Measurements from ENCODE around the gene EPHB2.
"Not testable (repeated sequence)": the region's sequence is repeated elsewhere in the genome, so short reads cannot be mapped to it uniquely, and the experiment has no call there.

The EPHB2 gene

DNA sequence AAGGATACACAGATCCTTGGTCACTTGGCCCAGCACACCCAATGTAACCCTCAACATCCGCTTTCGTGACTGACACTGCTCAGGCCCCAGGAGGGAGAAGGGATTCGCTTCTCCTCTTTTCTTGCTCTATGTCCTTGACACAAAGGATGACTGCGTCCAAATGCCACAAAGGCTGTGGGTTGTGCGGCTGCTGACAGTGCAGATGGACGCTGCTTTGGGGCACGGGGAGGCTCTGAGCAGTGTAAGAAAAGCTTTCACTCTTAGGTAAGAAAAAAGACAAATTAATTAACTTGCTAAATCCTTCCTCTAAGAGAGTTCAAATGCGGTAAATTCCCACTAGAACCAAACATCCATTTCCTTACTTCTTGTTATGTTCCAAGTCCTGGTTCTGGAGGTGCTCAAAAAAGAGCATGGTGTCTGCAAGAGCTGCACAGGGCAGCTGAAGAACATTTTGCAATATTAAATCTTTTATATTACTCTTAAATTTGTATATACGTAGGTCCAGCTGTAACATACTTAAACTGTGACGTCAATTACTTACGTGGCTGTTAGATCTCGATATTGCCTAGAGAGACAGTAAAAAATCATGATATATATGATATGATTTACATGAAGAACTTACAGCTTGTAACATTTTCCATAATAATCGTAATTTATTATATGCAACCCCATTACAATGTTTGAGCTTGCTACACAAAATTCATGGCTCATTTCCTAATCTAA, 19.4 kb upstream of the EPHB2 start:
- no peak for DNase-seq (ENCODE audit: low read depth in 2 of 2)

DNA sequence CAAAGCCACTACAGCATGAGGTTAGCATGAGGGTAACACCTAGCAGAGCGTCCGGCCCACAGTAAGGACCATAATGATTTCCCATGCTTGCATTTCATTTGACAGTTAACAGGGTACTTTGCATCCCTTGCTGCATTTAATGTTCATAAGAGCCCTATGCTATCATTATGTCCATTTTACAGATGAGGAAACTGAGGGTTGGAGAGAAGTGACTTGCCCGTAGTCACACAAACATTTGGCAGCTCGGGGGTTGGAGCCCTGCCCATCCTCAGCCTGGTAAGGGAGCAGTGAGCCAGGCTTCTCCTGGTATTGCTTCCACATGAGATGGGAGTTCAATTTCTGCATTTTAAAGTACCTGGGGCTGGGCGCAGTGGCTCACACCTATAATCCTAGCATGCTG, 16.5 kb upstream of the EPHB2 start:
- DNase-seq (ENCODE audit: low read depth in 2 of 2): no peak

DNA sequence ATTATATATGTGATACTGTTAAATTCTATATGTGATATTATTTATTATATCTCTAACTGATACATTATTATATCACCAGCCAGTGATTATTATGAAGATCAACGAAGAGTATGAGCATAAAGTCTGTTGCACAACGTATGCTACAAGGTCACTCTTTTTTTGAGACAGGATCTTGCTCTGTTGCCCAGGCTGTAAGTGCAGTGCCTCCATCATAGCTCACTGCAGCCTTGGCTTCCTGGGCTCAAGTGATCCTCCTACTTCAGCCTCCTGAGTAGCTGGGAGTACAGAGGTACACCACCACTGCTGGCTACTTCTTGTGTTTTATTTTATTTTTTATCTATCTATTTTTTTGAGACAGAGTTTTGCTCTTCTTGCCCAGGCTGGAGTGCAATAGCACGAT, 14.0 kb upstream of the EPHB2 start:
- no peak for DNase-seq (ENCODE audit: low read depth in 2 of 2)

DNA sequence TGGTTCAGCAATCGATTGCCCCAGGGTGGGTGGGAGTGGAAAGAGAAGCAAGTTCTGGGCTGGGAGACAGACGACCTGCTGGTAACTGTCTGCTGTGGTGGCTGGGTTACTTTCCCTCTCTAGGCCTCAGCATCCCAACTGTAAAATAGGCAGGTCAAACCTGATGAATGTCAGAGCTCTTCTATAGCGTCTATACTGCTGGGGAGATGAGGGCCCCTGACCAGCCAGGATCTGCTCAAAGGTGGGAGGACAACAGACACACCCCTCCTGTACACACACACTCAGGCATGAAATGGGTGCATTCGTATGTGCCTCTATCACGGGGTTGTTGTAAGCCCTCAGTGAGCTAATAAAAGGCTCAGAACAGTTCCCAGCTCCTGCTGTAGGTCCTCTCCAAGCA, 12.7 kb upstream of the EPHB2 start:
- no peak for DNase-seq (ENCODE audit: low read depth in 2 of 2)

DNA sequence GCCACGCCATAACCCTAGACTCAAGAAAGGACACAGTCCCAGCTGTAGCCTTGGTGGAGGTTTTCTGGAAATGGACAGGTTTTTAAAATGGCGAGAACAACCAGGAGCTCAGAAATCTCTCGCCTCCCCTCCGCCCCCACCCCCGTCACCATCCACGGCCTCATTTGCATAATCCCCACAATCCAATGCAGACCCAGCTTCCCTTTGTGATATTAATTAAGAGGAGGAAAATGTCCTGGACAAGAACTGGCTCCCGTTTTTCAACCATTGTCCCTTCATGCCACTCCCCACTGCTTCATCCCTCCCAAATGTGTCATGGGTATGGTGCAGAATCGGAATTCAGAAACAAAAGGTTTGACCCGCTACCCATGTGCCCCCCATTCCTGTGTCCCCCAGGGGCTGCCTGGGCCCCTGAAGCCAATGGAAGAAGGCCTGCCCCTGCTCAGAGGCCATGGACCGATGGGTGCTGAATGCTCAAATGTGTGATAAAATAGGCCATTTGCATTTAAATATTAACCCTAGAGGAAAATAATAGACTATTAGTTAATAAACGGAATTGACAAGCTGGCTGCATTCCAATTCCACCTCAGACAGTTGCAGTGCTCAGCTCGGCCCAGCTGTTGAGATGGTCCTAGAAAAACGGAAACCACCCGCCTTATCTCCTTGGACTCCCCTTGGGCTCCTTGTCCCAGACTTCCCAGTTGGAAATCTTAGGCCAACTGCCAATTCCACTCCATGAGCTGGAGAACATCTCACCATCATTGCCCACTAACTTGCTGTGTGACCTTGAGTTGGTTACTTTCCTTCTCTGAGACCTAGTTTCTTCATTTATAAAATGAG, 10.7 kb upstream of the EPHB2 start:
- no peak for DNase-seq (ENCODE audit: low read depth in 2 of 2)

DNA sequence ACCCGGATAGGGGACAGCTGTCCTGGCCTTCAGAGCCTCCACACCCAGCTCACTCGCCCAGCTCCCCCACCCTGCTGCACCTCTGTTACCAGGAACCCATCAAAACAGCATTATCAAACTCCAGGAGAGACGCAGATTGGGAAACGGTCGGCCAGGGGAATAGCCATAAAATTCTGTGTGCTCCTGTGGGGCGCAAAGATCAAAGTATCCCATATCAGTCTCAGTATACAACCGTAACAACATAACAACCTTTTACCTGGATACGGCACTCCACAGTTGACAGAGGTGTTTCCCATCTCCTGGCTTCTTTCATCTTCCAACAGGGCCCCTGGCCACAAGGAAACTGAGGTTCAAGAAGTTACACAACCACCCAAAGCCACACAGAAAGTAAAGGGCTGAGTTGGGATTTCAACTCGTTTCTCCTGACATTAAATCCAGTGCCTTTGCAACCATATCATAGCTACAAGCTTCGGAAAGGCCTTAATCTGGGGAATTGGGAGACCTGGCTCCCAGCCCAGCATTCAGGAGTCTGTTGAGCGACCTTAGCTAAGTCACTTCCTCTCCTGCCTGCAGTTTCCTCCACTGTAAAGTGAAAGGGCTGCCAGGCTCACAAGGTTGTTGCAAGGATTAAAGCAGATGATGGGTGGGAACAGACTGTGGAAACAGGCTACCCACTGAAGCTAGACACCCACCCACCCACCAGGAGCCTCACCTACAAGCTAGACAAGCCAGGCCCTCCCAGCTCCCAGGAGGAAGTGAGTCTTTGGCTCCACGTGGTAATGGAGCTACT, 8.1 kb upstream of the EPHB2 start:
- no peak for DNase-seq (ENCODE audit: low read depth in 2 of 2)

DNA sequence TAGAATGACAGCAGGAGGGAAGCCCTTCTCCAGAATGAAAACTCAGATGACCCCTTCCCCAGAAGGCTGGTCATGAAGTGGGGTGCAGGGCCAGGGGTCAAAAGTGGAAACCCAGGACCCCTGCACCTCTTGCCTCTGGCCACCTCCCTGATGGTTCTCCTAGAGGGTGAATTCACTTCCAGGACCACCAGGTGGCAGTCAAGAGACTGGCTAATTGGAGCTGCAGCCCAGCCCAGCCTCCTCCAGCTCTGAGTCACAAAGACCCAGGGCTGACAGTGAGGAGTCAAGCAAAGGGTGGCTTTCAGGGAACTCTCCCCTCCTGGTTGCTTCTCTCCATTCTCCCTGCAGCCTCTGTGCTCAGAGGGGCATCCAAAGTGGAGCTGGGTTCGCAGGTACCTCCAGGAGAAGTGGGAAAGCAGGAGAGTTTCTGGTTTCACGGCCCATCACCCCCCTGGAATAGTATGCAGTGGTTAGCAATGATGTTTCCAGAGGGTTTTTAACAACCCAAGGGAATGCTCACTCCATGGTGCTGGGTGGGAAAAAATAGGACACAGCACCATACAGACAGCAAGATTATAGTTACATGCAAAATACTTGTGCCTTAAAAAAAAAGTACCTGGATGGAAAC, 6.1 kb upstream of the EPHB2 start:
- peak; percentile 38 to 40 for DNase-seq (ENCODE audit: low read depth in 2 of 2)

DNA sequence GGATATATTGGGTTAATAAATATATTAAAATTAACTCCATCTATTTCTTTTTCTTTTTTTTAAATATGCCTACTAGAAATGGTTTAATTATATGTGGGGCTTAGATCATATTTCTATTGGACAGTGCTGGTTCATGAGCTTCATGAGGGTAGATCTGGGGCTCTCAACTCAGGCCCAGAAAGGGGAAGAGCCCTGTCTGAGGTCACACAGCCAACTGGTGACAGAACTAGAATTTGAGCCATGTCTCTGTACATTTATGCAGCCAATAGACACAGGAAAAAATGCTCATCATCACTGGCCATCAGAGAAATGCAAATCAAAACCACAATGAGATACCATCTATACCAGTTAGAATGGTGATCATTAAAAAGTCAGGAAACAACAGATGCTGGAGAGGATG, 5.1 kb upstream of the EPHB2 start:
- no peak for DNase-seq (ENCODE audit: low read depth in 2 of 2)

DNA sequence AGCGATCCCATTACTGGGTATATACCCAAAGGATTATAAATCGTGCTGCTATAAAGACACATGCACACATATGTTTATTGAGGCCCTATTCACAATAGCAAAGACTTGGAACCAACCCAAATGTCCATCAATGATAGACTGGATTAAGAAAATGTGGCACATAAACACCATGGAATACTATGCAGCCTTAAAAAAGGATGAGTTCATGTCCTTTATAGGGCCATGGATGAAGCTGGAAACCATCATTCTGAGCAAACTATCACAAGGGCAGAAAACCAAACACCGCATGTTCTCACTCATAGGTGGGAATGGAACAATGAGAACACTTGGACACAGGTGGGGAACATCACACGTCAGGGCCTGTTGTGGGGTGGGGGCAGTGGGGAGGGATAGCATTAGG, 4.5 kb upstream of the EPHB2 start:
- DNase-seq (ENCODE audit: low read depth in 2 of 2): not testable (repeated sequence)

DNA sequence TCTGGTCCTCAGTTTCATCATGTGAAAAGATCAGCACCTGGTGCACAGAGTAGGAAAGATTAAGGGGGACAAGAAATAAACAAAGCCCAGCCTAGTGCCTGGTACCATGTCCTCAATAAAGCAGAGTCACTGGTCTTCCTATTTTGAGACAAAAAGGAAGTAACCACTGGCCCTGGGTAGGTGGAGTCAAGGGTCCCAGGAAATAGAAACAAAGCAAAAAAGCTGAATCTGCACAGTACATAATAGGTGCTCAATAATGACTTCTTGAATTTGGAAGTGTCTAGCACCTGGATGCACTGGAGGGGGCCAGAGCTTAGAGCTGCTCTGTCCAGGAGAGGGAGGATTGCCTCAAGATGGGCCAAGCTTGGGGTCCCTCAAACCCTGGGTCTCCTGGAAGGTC, 1.9 kb upstream of the EPHB2 start:
- DNase-seq (ENCODE audit: low read depth in 2 of 2): no peak

DNA sequence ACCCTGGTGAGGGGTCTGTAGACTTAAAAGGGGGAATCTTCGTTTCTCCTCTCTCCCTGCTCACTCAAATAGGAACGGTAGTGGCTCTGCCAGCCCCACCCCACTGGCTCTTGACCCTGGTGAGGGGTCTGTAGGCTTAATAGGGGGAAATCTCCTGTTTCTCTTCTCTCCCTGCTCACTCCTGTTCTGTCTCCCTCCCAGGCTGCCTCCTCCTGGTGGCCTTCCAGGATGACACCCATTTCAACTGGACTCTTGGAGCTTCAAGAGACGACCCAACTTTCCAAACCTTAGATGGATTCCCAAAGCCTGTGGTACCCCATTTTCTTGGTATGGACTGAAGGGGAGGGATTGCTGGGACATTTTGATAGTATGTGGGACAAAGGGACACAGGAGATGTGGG, 1.4 kb upstream of the EPHB2 start:
- no peak for DNase-seq (ENCODE audit: low read depth in 2 of 2)

DNA sequence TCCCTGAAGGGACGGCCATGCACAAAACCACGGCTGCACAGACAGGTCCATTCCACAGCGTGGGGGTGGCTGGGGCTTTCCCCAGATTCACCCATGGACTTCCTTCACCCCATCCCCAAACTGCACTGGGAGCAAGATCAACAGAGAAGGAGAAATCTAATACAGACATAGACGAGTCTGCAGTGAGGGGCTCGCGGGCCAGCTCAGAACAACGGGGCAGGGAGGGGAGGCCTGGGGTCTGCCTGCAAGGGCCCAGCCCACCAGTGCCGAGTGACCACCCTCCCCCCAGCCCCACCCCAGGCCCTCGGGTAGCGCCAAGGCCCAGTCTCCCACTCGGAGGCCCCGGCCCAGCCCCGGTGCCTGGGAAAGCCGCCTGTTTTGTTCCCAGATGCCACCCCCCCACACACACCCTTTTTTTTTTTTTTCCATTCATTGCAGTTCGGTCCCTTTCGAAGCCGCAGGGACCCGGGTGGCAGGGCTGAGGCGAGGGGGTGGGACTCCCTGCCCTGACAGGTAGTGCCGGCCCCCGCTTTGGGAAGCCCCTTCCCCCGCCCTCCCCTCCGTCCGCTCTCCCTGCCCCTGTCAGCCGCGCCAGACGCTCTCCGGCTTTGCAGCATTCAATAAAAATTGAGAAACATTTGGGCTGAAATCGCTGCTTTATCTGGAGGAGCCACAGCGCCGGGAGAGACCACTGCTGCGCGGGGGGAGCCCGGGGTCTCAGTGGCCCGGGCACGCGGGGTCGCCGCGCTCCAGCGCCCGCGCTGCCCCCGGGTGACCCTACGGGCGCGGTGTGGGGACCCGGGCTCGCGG, 543 bp upstream of the EPHB2 start:
- no peak for DNase-seq (ENCODE audit: low read depth in 2 of 2)

DNA sequence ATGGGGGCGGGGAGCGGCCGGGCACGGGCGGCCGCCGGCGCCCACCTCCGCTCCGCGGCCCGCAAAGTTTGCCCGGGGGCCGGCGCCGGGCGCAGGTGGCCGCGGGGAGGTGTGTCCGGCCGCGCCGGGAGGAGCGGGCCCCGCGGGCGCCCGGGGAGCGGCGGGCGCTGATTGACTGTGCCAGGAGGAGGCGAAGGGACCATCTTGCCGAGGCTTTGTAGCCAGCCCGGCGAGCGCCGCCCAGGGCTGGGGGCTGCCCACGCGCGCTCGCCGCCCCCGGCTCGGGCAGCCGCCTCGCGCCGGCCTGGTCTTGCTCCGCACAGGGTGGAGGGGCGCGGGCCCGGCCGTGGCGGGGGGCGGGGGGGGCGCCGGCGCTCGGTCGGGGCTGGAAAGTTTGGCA, 432 bp downstream of the EPHB2 start:
- no peak for DNase-seq (ENCODE audit: low read depth in 2 of 2)

DNA sequence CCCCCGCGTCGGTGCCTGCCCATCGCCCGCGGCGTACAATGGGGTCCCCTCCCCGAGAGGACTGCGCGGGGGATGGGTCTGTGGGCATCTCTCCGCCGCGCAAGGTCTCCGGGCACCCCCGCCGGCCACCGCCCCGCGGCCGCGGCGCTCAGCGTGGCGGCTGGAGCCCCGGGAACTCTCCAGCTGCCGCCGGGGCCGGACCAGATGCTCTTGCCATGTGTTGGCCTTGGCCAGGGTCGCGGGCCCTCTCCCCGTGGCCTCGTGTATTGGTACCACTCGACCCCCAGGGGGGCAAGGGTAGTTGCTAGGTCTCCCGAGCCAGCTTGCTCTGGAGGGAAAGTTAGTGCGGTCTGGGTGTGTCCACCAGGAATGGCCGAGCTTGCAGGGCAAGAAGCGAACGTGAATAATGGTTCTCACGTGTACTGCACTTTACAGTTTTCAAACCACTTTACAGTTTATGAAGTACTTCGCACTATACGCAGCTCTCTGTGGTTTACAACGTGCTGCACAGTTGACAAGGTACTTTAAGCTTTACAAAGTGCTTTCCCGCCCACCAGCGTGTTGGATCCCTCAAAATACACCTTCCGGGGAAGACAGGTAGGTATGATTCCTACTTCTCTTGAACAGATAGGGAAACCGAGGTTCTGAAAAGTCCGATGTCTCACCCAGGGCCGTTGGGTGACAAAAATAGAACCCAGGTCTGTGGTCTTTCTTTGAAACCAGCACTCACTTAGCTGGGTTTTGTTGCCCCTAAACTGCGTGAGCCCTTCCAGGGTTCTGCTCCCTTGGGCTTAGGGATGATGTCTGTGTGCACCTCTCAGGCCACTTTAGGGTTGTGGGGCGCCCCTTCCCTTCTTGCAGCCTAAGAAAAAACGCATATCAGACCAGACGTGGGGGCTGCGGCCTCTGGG, 1.2 kb downstream of the EPHB2 start:
- no peak for DNase-seq (ENCODE audit: low read depth in 2 of 2)

DNA sequence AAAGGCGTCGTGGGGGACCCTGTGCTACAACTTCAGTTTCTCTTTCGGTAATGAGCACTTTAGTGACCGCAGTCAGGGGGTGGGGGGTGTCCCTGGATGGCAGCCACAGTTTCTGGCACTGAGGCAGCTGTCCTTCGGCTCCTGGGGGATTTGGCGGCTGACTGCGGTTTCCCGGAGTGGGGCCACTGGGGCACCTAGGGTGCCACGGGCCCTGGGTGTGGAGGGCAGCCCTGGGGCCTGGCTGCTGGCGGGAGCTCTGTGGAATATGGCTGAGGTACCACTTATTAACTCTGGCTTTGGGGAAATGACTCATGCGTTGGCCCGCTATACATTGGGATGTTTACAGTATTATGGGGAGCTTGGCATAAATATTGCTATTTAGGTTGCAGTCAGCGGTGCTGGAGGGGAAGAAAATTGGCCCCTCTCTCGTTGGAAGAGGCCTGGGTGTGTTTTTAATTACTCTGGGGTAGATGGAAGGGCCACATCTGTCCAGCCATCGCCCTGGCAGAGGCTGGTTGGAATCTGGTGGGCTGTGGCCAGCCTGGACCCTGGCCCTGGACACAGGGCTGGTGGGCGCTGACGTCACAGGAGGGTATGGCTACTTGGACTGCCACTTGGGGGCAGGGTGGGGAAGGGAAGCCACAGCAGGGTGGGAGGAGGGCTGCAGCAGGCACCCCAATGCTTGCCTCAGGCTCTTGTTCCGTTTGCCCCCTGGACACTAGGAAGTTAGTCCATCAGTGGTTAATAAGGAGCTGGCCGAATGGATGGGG, 2.0 kb downstream of the EPHB2 start:
- DNase-seq (ENCODE audit: low read depth in 2 of 2): no peak

DNA sequence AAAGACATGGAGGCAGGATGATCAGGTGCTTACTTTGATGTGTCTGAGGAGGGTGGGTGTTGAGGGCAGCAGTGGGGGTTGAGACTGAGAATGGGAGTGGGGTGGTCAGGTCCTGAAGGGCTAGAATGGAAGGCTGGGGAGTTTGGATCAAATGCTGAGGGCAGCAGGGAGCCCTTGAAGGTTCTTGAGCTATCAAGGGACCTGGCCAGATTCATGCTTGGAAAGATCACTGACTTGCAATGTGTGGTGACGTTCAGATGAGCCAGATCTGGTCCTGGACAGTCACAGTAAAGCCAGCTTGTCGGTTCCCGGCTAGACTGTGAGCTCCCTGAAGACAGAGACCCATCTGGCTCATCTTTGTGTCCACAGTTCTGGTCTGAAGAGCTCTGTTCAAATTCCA, 3.8 kb downstream of the EPHB2 start:
- DNase-seq (ENCODE audit: low read depth in 2 of 2): no peak

DNA sequence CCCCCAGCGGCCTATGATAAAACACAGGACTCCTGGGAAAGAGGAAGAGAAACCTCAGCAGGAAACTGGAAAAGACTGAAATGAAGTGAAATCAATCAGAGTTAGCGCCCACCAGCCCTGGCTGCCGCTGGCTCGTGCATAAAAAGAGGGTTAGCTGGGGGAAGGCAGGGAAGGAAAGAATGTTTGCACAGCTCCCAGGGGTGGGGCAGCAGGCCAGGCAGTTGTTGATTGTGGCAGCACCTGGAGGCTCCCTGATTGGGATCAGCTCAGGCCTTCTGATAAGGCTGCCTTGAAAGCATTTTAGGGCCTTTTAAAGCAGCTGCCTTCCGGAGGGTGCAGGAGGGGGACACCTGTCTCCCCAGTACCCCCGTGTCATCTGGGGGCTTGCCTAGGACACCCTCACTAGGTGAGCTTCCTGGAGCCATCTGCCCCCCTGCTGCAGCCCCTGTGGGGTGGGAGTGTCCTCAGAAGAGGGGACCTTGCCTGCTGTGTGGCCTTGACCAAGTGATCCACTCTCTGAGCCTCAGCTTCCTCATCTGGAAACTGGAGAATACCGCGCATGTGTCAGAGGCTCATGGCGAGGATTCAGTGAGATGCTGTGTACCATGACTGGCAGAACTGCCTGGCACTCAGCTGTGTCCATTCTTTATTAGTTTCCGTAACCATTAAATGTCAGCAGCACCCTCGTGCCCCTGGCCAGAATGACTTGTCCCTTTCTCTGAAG, 6.6 kb downstream of the EPHB2 start:
- no peak for DNase-seq (ENCODE audit: low read depth in 2 of 2)

DNA sequence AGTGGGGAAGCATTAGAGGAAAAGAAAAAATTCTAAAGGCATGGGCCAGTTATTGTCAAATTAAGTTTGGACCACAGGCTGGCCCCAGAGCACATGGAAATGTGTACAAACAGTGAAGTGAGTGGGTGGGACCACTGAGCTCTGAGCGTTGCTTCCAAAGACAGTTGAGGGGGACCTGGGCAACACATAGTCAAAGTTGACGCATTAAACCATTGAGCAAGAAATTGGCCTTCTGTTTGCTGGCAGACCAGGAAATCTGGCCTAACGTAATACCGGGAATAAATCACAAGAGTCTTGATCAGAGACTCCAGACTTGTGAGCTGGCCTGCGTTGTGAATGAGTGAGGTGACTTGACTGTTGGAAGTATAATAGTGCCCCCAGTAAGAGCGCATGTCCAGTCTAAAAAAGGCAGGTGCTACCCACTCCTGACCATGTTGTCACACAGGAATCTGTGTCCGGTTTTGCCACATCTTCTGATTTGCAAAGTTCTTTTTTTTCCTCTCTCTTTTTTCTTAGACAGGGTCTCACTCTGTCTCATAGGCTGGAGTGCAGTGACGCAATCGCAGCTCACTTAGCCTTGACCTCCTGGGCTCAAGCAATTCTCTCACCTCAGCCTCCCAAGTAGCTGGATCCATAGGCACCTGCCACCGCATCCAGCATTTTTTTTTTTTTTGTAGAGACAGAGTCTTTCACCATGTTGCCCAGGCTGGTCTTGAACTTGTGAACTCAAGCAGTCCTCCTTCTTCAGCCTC, 10.7 kb downstream of the EPHB2 start:
- no peak for DNase-seq (ENCODE audit: low read depth in 2 of 2)
